Epithelial cell of proximal tubule (primary cell): Measurements from ENCODE around the gene SKP2. TPM values are rescaled to one million over a fixed set of nuclear protein-coding genes. Genes with fewer than 3 reads are reported as not detected.

Experiments
- DNase-seq: peaks from one replicate; pipeline ENCODE4 v3.0.0-alpha.2; 2011; ENCODE audit warnings: low read depth
- H3K4me3 ChIP-seq: 2 replicates; pipeline ENCODE4 v1.5.1; 2011; ENCODE audit warnings: low read depth, mild to moderate bottlenecking, low read length
- CTCF ChIP-seq: conservative IDR thresholded peaks from 2 replicates; pipeline ENCODE4 v1.5.1; 2012; ENCODE audit warnings: low read depth, mild to moderate bottlenecking, low read length
- total RNA-seq: library from RNA; depleted of rRNA; stranded (reverse); fragments of >200 nt; gene quantifications from 2 replicates; pipeline ENCODE4 v1.2.3, GENCODE V29; 2015

The SKP2 gene
- total RNA-seq, 1 donor from 2014 or later = 25.2 TPM

GRCh38 chr5:36232533-36232932 lies 80.6 kb downstream of the SKP2 start:
- no peak overlapping the region for H3K4me3 ChIP-seq
- DNase-seq = no peak

More at GRCh38 chr5:36232533-36232932, 80.6 kb downstream of the SKP2 start:
- no peak for TF ChIP-seq CTCF

Other genes starting within 250 kb of the SKP2 start
- gene CAPSL, start 213.5 kb upstream of the SKP2 start, total RNA-seq = not detected in 2 replicates
- gene UGT3A1, start 160.7 kb upstream of the SKP2 start, total RNA-seq = 0.12 TPM in 1 of 2 replicates, not detected in the other
- not detected in 2 replicates for gene UGT3A2, start 85.2 kb upstream of the SKP2 start, total RNA-seq
- gene LMBRD2, start 224 bp upstream of the SKP2 start, total RNA-seq = 2.7 and 4.1 TPM in 2 replicates
- gene NADK2, start 89.8 kb downstream of the SKP2 start, total RNA-seq = 16.6 and 27.1 TPM in 2 replicates
- not detected in 2 replicates for gene RANBP3L, start 149.8 kb downstream of the SKP2 start, total RNA-seq